ENCODE results near the gene RPL29. TPM values are rescaled to one million over a fixed set of nuclear protein-coding genes. Genes with fewer than 3 reads are reported as not detected.

The RPL29 gene
- total and polyA plus RNA-seq, 2 of the 13 experiments (the other 11 are each of a cell fraction or from before 2014, with no cell fraction given), result 1,348 to 2,263 TPM

DNA sequence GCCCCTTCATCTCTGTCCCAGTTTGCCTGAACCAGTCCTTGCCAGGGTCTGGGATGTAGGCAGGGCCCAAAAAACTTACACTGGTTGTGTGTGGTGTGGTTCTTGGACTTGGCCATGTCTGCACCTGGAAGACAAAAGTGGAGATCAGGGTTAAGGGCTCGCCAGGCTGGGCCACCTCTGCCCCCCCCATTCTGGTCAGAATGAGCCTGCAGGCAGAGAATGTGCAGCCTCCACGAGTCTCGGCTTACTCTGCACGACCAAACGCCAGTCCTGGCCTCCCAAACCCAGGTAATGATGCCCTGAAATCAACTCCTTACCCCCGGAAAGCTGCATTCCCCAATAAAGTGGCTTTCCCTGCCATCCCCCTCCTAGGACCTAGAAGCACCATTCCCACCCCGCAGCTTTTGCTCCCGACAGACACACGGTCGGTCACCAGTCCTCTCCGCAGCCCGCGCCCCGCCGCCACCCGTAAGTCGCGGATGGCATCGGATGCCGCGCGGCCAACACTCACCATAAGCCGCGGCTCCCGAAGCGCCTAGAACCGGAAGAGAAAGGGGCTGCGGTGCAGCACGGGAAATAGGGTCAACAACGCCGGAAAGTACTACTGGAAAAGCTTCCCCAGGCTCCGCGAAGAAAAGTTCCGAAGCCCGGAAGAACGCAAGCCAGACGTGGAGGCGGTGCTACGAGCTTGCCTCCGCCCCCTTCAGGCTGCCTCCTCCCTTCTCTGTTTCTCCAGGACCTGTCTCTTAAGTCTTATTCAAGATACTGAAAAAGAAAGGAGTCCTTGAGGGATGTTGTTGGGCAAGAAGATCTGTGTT is at the start of gene RPL29 (continued):
- TF ChIP-seq, protein P1, sequence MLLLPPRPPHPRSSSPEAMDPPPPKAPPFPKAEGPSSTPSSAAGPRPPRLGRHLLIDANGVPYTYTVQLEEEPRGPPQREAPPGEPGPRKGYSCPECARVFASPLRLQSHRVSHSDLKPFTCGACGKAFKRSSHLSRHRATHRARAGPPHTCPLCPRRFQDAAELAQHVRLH (CRISPR knock-in tag; IDR thresholded peaks at IDR 0.05; ENCODE audit: borderline replicate concordance, low read depth), result peak; percentile 70; the same call in 1 of the 2 replicates
- TF ChIP-seq GATAD1 (CRISPR knock-in tag; IDR thresholded peaks at IDR 0.05), result peak; percentile 98
- no peak for TF ChIP-seq FIP1L1 (IDR thresholded peaks at IDR 0.05; ENCODE audit: borderline replicate concordance, insufficient read depth, low read depth, low read length)
- no peak for TF ChIP-seq SETDB1 (CRISPR knock-in tag; IDR thresholded peaks at IDR 0.05; ENCODE audit: borderline replicate concordance)
- peak; percentile 94 for TF ChIP-seq HOXA3 (CRISPR knock-in tag; IDR thresholded peaks at IDR 0.05)
- no peak for TF ChIP-seq MAFG (CRISPR knock-in tag; IDR thresholded peaks at IDR 0.05)
- TF ChIP-seq ZFY (CRISPR knock-in tag; IDR thresholded peaks at IDR 0.05), result peak; percentile 82
- TF ChIP-seq TBX3 (IDR thresholded peaks at IDR 0.05; ENCODE audit: borderline replicate concordance), result 0 out of 2 replicates have a peak, but pooled peaks have one; percentile 39
- peak; percentile 97 for TF ChIP-seq ZNF556 (CRISPR knock-in tag; IDR thresholded peaks at IDR 0.05; ENCODE audit: borderline replicate concordance)
- TF ChIP-seq, protein P2, sequence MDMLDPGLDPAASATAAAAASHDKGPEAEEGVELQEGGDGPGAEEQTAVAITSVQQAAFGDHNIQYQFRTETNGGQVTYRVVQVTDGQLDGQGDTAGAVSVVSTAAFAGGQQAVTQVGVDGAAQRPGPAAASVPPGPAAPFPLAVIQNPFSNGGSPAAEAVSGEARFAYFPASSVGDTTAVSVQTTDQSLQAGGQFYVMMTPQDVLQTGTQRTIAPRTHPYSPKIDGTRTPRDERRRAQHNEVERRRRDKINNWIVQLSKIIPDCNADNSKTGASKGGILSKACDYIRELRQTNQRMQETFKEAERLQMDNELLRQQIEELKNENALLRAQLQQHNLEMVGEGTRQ (IDR thresholded peaks at IDR 0.05; ENCODE audit: low read depth, low read length), result no peak
- TF ChIP-seq, protein P2 (CRISPR knock-in tag; IDR thresholded peaks at IDR 0.05; ENCODE audit: borderline replicate concordance), result no peak
- TF ChIP-seq, protein P3, sequence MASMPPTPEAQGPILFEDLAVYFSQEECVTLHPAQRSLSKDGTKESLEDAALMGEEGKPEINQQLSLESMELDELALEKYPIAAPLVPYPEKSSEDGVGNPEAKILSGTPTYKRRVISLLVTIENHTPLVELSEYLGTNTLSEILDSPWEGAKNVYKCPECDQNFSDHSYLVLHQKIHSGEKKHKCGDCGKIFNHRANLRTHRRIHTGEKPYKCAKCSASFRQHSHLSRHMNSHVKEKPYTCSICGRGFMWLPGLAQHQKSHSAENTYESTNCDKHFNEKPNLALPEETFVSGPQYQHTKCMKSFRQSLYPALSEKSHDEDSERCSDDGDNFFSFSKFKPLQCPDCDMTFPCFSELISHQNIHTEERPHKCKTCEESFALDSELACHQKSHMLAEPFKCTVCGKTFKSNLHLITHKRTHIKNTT (CRISPR knock-in tag; IDR thresholded peaks at IDR 0.05), result no peak
- TF ChIP-seq, protein P4, sequence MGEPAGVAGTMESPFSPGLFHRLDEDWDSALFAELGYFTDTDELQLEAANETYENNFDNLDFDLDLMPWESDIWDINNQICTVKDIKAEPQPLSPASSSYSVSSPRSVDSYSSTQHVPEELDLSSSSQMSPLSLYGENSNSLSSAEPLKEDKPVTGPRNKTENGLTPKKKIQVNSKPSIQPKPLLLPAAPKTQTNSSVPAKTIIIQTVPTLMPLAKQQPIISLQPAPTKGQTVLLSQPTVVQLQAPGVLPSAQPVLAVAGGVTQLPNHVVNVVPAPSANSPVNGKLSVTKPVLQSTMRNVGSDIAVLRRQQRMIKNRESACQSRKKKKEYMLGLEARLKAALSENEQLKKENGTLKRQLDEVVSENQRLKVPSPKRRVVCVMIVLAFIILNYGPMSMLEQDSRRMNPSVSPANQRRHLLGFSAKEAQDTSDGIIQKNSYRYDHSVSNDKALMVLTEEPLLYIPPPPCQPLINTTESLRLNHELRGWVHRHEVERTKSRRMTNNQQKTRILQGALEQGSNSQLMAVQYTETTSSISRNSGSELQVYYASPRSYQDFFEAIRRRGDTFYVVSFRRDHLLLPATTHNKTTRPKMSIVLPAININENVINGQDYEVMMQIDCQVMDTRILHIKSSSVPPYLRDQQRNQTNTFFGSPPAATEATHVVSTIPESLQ (CRISPR knock-in tag; conservative IDR thresholded peaks at IDR 0.05), result no peak
- peak; percentile 48; the same call in 1 of the 2 replicates for TF ChIP-seq EEA1 (CRISPR knock-in tag; IDR thresholded peaks at IDR 0.05; ENCODE audit: borderline replicate concordance)
- no peak for TF ChIP-seq ZNF552 (CRISPR knock-in tag; IDR thresholded peaks at IDR 0.05; ENCODE audit: borderline replicate concordance)
- no peak for TF ChIP-seq ZFYVE20 (CRISPR knock-in tag; IDR thresholded peaks at IDR 0.05; ENCODE audit: borderline replicate concordance, low read depth)
- peak; percentile 43; the same call in 1 of the 2 replicates for TF ChIP-seq ZNF563 (CRISPR knock-in tag; IDR thresholded peaks at IDR 0.05)
- peak; percentile 61; the same call in 1 of the 2 replicates for TF ChIP-seq NFIC (IDR thresholded peaks at IDR 0.05; ENCODE audit: low read length)
- TF ChIP-seq BHLHE40 (IDR thresholded peaks at IDR 0.05; ENCODE audit: low read length), result no peak
- TF ChIP-seq KAT7 (CRISPR knock-in tag; IDR thresholded peaks at IDR 0.05; ENCODE audit: borderline replicate concordance), result peak; percentile 80; the same call in 1 of the 2 replicates
- no peak for TF ChIP-seq SCMH1 (CRISPR knock-in tag; IDR thresholded peaks at IDR 0.05; ENCODE audit: borderline replicate concordance)
- no peak for TF ChIP-seq ZNF644 (CRISPR knock-in tag; IDR thresholded peaks at IDR 0.05; ENCODE audit: low read depth)
- TF ChIP-seq ZNF446 (CRISPR knock-in tag; IDR thresholded peaks at IDR 0.05), result 0 out of 2 replicates have a peak, but pooled peaks have one; percentile 47
- peak; percentile 60 for TF ChIP-seq ZNF772 (CRISPR knock-in tag; IDR thresholded peaks at IDR 0.05)
- TF ChIP-seq PHF5A (CRISPR knock-in tag; IDR thresholded peaks at IDR 0.05; ENCODE audit: low read depth, unreplicated experiment), result peak; percentile 23

All from HepG2 (cell line).